Panc1 (cell line): ENCODE data around the gene COTL1. TPM values are rescaled to one million over a fixed set of nuclear protein-coding genes. Genes with fewer than 3 reads are reported as not detected.

Experiments used
- ATAC-seq: fragments of 200-7000 bp; cut with Tn5 transposase; 2 replicates; pipeline ENCODE4 v1.9.1; 2020; ENCODE audit warnings: mild to moderate bottlenecking, moderate library complexity
- BruUV-seq: library from RNA; stranded (reverse); fragments of 400-500 nt; replicated peaks from 2 replicates; lab custom pipeline; 2021; lab: Mats Ljungman, UMichigan
- CTCF ChIA-PET: fragments of 300-600 bp; sonication (Branson Sonifier 250); formaldehyde crosslinking; loops from one replicate; lab custom pipeline; 2022; ENCODE audit warnings: antibody characterized with exemption; lab: Charles Lee
- POLR2A ChIA-PET: fragments of 300-600 bp; sonication (Branson Sonifier 250); formaldehyde crosslinking; loops from one replicate; lab custom pipeline; 2022; ENCODE audit warnings: antibody characterized with exemption; lab: Charles Lee
- DNase-seq: peaks from one replicate; pipeline ENCODE4 v3.0.0-alpha.2; 2010; ENCODE audit warnings: low read depth, low spot score
- H3K27ac ChIP-seq: 2 replicates; pipeline ENCODE4 v1.5.1; 2011; ENCODE audit warnings: mild to moderate bottlenecking, low read length, inconsistent platforms
- H3K27me3 ChIP-seq: fragments of 200-500 bp; sonication (Bioruptor generic); 2 replicates; pipeline ENCODE4 v1.6.0; 2014; ENCODE audit warnings: low read length, inconsistent platforms; ENCODE audit not compliant: control insufficient read depth, insufficient read depth
- H3K36me3 ChIP-seq: fragments of 200-500 bp; sonication (Bioruptor generic); 2 replicates; pipeline ENCODE4 v1.5.1; 2014; ENCODE audit warnings: inconsistent platforms, mild to moderate bottlenecking, low read length, moderate library complexity; ENCODE audit not compliant: control insufficient read depth, insufficient read depth
- H3K4me1 ChIP-seq: 2 replicates; pipeline ENCODE4 v1.5.1; 2011; ENCODE audit warnings: inconsistent platforms, mild to moderate bottlenecking, low read length, moderate library complexity; ENCODE audit not compliant: control insufficient read depth, insufficient read depth
- H3K4me3 ChIP-seq, 2 experiments: 2 replicates each; pipeline ENCODE4 v1.5.1; 2011 to 2012; ENCODE audit warnings: low read depth in 2 of 2, low read length in 2 of 2, mild to moderate bottlenecking in 2 of 2, inconsistent platforms in 1 of 2, moderate library complexity in 1 of 2
- H3K9me3 ChIP-seq: fragments of 200-500 bp; sonication (Bioruptor generic); 2 replicates; pipeline ENCODE4 v1.5.1; 2014; ENCODE audit warnings: low read depth, mild to moderate bottlenecking, inconsistent platforms, low read length, moderate library complexity; ENCODE audit not compliant: control insufficient read depth, insufficient read depth
- POLR2AphosphoS5 ChIP-seq: IDR thresholded peaks from 2 replicates; pipeline ENCODE4 v1.6.1; 2012; ENCODE audit warnings: mild to moderate bottlenecking, low read depth, low read length, moderate library complexity
- SIN3A ChIP-seq: IDR thresholded peaks from 2 replicates; pipeline ENCODE4 v1.6.1; 2012; ENCODE audit warnings: low read depth, mild to moderate bottlenecking, low read length, moderate library complexity, borderline replicate concordance; ENCODE audit not compliant: insufficient read depth
- TCF7L2 ChIP-seq: IDR thresholded peaks from 2 replicates; pipeline ENCODE4 v1.6.1; 2011; ENCODE audit warnings: mild to moderate bottlenecking, low read depth, low read length, inconsistent platforms
- in situ Hi-C: cut with HindIII; loops from 2 replicates; pipeline ENCODE4 v1.10.0; 2016; ENCODE audit warnings: low sequenced_read_pairs, low pct_unique_long_range_greater_than_20kb
- intact Hi-C: fragments of 100-400 bp; cut with micrococcal nuclease; formaldehyde crosslinking; loops from one replicate; pipeline ENCODE4 v1.10.0; 2022; ENCODE audit not compliant: unreplicated experiment
- total RNA-seq: library from RNA; stranded (reverse); gene quantifications from one replicate; pipeline ENCODE4 v1.2.1, GENCODE V29; 2021; ENCODE audit not compliant: unreplicated experiment
- TF ChIP-seq, protein P1 (sequence below), 2 experiments: IDR thresholded peaks; 2 replicates each; pipeline ENCODE4 v1.6.1; 2011 to 2012; ENCODE audit warnings: low read depth in 2 of 2, control low read depth in 1 of 2, low read length in 1 of 2, mild to moderate bottlenecking in 1 of 2, moderate library complexity in 1 of 2; ENCODE audit not compliant: insufficient read depth in 1 of 2
- TF ChIP-seq, protein P2 (sequence below): fragments of 450-650 bp; IDR thresholded peaks from 2 replicates; pipeline ENCODE4 v1.5.1; 2017; ENCODE audit warnings: mild to moderate bottlenecking

The COTL1 gene
- total RNA-seq, 1 experiment from 2014 or later: 302 TPM

- Histone ChIP-seq H3K4me1 (peaks cover 14% of the 10 kb centered on the region), H3K9me3 (no peaks in the 10 kb centered on the region), H3K36me3 (no peaks in the 10 kb centered on the region), H3K27ac (no peak overlapping the region), H3K4me3 (no peak overlapping the region), H3K27me3 (no peaks in the 10 kb centered on the region)
- intact Hi-C loops (no loop called here), in situ Hi-C loops (no loop called here)
- TF ChIP-seq, protein P1, sequence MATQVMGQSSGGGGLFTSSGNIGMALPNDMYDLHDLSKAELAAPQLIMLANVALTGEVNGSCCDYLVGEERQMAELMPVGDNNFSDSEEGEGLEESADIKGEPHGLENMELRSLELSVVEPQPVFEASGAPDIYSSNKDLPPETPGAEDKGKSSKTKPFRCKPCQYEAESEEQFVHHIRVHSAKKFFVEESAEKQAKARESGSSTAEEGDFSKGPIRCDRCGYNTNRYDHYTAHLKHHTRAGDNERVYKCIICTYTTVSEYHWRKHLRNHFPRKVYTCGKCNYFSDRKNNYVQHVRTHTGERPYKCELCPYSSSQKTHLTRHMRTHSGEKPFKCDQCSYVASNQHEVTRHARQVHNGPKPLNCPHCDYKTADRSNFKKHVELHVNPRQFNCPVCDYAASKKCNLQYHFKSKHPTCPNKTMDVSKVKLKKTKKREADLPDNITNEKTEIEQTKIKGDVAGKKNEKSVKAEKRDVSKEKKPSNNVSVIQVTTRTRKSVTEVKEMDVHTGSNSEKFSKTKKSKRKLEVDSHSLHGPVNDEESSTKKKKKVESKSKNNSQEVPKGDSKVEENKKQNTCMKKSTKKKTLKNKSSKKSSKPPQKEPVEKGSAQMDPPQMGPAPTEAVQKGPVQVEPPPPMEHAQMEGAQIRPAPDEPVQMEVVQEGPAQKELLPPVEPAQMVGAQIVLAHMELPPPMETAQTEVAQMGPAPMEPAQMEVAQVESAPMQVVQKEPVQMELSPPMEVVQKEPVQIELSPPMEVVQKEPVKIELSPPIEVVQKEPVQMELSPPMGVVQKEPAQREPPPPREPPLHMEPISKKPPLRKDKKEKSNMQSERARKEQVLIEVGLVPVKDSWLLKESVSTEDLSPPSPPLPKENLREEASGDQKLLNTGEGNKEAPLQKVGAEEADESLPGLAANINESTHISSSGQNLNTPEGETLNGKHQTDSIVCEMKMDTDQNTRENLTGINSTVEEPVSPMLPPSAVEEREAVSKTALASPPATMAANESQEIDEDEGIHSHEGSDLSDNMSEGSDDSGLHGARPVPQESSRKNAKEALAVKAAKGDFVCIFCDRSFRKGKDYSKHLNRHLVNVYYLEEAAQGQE (IDR thresholded peaks at IDR 0.05; ENCODE audit: insufficient read depth in 1 of 2, low read depth in 2 of 2, low read length in 1 of 2): no peak
- no peak for TF ChIP-seq SIN3A
- ChIA-PET POLR2A (no interaction called here), CTCF (no interaction called here)
- BruUV-seq: no TSS peak
- ATAC-seq (no peak), DNase-seq (no peak)
Observed at GRCh38 chr16:84535851-84536250, 82.0 kb downstream of the COTL1 start.

DNA sequence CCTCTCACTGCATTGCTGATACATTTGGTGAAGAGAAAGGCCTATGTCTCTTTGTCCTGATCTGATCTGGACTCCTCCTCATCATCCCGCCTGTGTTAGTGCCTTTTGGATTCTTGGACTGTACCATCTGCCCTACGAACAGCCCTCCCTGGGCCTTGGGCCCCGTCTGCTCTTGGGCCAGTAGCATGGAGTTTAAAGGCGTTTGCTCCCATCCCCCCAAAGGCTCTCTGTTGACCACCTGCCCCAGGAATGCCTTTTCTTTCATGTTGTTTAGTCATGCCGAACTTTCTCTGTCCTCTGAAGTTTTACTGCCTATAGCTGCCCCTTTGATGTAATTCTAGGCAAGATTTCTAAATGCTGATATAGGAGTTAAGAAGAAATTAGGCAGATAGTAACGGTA is 82.5 kb downstream of the COTL1 start:
- intact Hi-C loops: no loop called here
- no peaks in the 10 kb centered on the region for H3K27me3 ChIP-seq
- ATAC-seq (no peak), DNase-seq (no peak)
- H3K4me3 ChIP-seq: no peak overlapping the region
- 0 out of 2 replicates have a peak, but pooled peaks have one; percentile 51 for TF ChIP-seq TCF7L2
- TF ChIP-seq SIN3A: no peak
- no peaks in the 10 kb centered on the region for H3K9me3 ChIP-seq
- no peaks in the 10 kb centered on the region for H3K36me3 ChIP-seq
- H3K4me1 ChIP-seq: peaks cover 14% of the 10 kb centered on the region
- POLR2A ChIA-PET: no interaction called here
- CTCF ChIA-PET: no interaction called here
- H3K27ac ChIP-seq: no peak overlapping the region
- BruUV-seq: no TSS peak
- in situ Hi-C loops: no loop called here

GRCh38 chr16:84534815-84535214 is 83.1 kb downstream of the COTL1 start:
- in situ Hi-C loops (no loop called here), intact Hi-C loops (no loop called here)
- Histone ChIP-seq H3K27me3 (no peaks in the 10 kb centered on the region), H3K36me3 (no peaks in the 10 kb centered on the region), H3K4me3 (no peak overlapping the region), H3K4me1 (peaks cover 14% of the 10 kb centered on the region), H3K9me3 (no peaks in the 10 kb centered on the region), H3K27ac (no peak overlapping the region)
- ATAC-seq: no peak
- DNase-seq: no peak
- POLR2A ChIA-PET: no interaction called here
- CTCF ChIA-PET: no interaction called here
- BruUV-seq: no TSS peak
- TF ChIP-seq POLR2AphosphoS5 (no peak), SIN3A (no peak), TCF7L2 (no peak)
- TF ChIP-seq, protein P1 (IDR thresholded peaks at IDR 0.05; ENCODE audit: insufficient read depth in 1 of 2, low read depth in 2 of 2, low read length in 1 of 2): no peak
- TF ChIP-seq, protein P2, sequence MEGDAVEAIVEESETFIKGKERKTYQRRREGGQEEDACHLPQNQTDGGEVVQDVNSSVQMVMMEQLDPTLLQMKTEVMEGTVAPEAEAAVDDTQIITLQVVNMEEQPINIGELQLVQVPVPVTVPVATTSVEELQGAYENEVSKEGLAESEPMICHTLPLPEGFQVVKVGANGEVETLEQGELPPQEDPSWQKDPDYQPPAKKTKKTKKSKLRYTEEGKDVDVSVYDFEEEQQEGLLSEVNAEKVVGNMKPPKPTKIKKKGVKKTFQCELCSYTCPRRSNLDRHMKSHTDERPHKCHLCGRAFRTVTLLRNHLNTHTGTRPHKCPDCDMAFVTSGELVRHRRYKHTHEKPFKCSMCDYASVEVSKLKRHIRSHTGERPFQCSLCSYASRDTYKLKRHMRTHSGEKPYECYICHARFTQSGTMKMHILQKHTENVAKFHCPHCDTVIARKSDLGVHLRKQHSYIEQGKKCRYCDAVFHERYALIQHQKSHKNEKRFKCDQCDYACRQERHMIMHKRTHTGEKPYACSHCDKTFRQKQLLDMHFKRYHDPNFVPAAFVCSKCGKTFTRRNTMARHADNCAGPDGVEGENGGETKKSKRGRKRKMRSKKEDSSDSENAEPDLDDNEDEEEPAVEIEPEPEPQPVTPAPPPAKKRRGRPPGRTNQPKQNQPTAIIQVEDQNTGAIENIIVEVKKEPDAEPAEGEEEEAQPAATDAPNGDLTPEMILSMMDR: no peak
